Panc1 (cell line): ENCODE results near the gene PGF.
"Not testable (repeated sequence)": the region's sequence is repeated elsewhere in the genome, so short reads cannot be mapped to it uniquely, and the experiment has no call there.

Experiments
- CTCF ChIP-seq: fragments of 450-650 bp; IDR thresholded peaks from 2 replicates; pipeline ENCODE4 v1.5.1; 2017; ENCODE audit warnings: mild to moderate bottlenecking
- REST ChIP-seq, 2 experiments: IDR thresholded peaks; 2 replicates each; pipeline ENCODE4 v1.6.1; 2011 to 2012; ENCODE audit warnings: low read depth in 2 of 2, control low read depth in 1 of 2, low read length in 1 of 2, mild to moderate bottlenecking in 1 of 2, moderate library complexity in 1 of 2; ENCODE audit not compliant: insufficient read depth in 1 of 2

- TF ChIP-seq REST (IDR thresholded peaks at IDR 0.05; ENCODE audit: insufficient read depth in 1 of 2, low read depth in 2 of 2, low read length in 1 of 2); CTCF: not testable (repeated sequence)
Measured at GRCh38 chr14:74994182-74994581, 38.8 kb upstream of the PGF start.
